Ureter (tissue), 1 donor: ENCODE data around the gene RBKS. TPM values are rescaled to one million over a fixed set of nuclear protein-coding genes. Genes with fewer than 3 reads are reported as not detected.

Experiments used
- DNase-seq: peaks from one replicate; pipeline ENCODE4 v3.0.0-alpha.2; 2020; ENCODE audit warnings: low spot score
- total RNA-seq: library from RNA; stranded (reverse); gene quantifications from one replicate; pipeline ENCODE4 v1.2.4, GENCODE V29; 2023
- donor health status: DM: yes; HTN: yes; CAD: no.

The RBKS gene
- total RNA-seq, 1 donor from 2014 or later = 5.2 TPM

- DNase-seq = peak; percentile 86
Observed at GRCh38 chr2:27735263-27735904, 154.8 kb downstream of the RBKS start.

DNA sequence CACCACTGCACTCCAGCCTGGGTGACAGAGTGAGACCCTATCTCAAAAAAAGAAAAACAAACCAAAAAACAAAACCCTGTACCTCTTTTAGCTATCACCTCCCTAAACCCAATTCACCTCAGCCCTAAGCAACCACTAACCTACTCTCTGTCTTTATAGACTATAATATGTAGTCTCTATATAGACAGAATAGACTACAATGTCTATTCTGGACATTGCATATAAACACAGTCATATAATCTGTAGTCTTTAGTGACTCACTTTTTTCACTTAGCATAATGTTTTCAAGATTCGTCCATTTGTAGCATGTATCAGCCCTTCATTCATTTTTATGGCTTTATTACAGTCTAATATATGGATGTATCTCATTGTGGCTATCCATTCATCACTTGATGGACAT lies 155.9 kb downstream of the RBKS start:
- DNase-seq = no peak

Other genes with a start within 250 kb of the RBKS start
- 33.7 TPM for gene SUPT7L, start 226.8 kb downstream of the RBKS start, total RNA-seq
- gene SLC4A1AP, start 226.5 kb downstream of the RBKS start, total RNA-seq = 19.7 TPM
- gene MRPL33, start 118.7 kb downstream of the RBKS start, total RNA-seq = 60.1 TPM
- gene BABAM2, start 342 bp upstream of the RBKS start, total RNA-seq = 76.3 TPM